Endothelial cell of umbilical vein (primary cell): Measurements from ENCODE around the gene TFF3. TPM values are rescaled to one million over a fixed set of nuclear protein-coding genes. Genes with fewer than 3 reads are reported as not detected.

Source experiments
- BruUV-seq: library from RNA; stranded (reverse); fragments of 400-500 nt; replicated peaks from 2 replicates; lab custom pipeline; 2021; lab: Mats Ljungman, UMichigan
- CTCF ChIA-PET: fragments of 300-600, 350-600 bp; sonication (Branson Sonifier 250); formaldehyde crosslinking; loops from one replicate; lab custom pipeline; 2021; ENCODE audit warnings: antibody characterized with exemption, inconsistent platforms; lab: Charles Lee
- POLR2A ChIA-PET: fragments of 300-600, 350-600 bp; sonication (Branson Sonifier 250); formaldehyde crosslinking; loops from one replicate; lab custom pipeline; 2021; ENCODE audit warnings: antibody characterized with exemption, inconsistent platforms; lab: Charles Lee
- DNase-seq: peaks from one replicate; pipeline ENCODE4 v3.0.0-alpha.2; 2011; ENCODE audit warnings: low read depth, low spot score
- FAIRE-seq: peaks from 2 replicates; lab custom pipeline; 2011; peaks lifted over from hg19 to GRCh38; lab: Jason Lieb, UNC
- H2AFZ ChIP-seq: 2 replicates; pipeline ENCODE4 v1.6.0; 2012; ENCODE audit warnings: low read depth, low read length, control low read depth, inconsistent platforms
- H3K27ac ChIP-seq: 2 replicates; pipeline ENCODE4 v1.5.1; 2011; ENCODE audit warnings: low read depth, mild to moderate bottlenecking, control low read depth, low read length, moderate library complexity; ENCODE audit not compliant: insufficient read depth
- H3K27me3 ChIP-seq, 2 experiments: 2 replicates each; pipeline versions ENCODE4 v1.6.0 to v1.6.1; 2011; ENCODE audit warnings: low read length in 2 of 2, mixed read lengths in 1 of 2; ENCODE audit not compliant: control insufficient read depth in 2 of 2, insufficient read depth in 2 of 2
- H3K36me3 ChIP-seq, 2 experiments: 2 replicates in 1 of 2; 3 replicates in 1 of 2; pipeline ENCODE4 v1.5.1; 2011; ENCODE audit warnings: low read length in 2 of 2, mild to moderate bottlenecking in 1 of 2, moderate library complexity in 1 of 2; ENCODE audit not compliant: control insufficient read depth in 2 of 2, insufficient read depth in 2 of 2; ENCODE audit errors: extremely low read depth in 1 of 2
- H3K4me1 ChIP-seq: 3 replicates; pipeline ENCODE4 v1.5.1; 2011; ENCODE audit warnings: mild to moderate bottlenecking, low read length; ENCODE audit not compliant: control insufficient read depth, insufficient read depth; ENCODE audit errors: extremely low read depth
- H3K4me2 ChIP-seq: 2 replicates; pipeline ENCODE4 v1.6.1; 2011; ENCODE audit warnings: low read length, control low read depth, mixed read lengths; ENCODE audit not compliant: insufficient read depth
- H3K4me3 ChIP-seq, 3 experiments: fragments of 200-600 bp in 1 of 3; sonication (generic), shearing (Covaris generic) in 1 of 3; replicated peaks in 1 of 3; 2 replicates each; pipeline ENCODE4 v1.5.1; 2011 to 2016; ENCODE audit warnings: control low read depth in 3 of 3, low read length in 3 of 3, mild to moderate bottlenecking in 2 of 3, inconsistent platforms in 1 of 3, low read depth in 1 of 3, moderate library complexity in 1 of 3; ENCODE audit not compliant: insufficient read depth in 1 of 3
- H3K79me2 ChIP-seq: 2 replicates; pipeline ENCODE4 v1.6.0; 2012; ENCODE audit warnings: low read length, inconsistent platforms; ENCODE audit not compliant: control insufficient read depth, insufficient read depth
- H3K9ac ChIP-seq: replicated peaks from 2 replicates; pipeline ENCODE3; 2011; ENCODE audit warnings: low read length, control low read depth; ENCODE audit not compliant: insufficient read depth; ENCODE audit errors: extremely low read depth
- H3K9me1 ChIP-seq: replicated peaks from 3 replicates; pipeline ENCODE4 v1.6.0; 2011; ENCODE audit warnings: mild to moderate bottlenecking, low read length; ENCODE audit not compliant: control insufficient read depth, insufficient read depth; ENCODE audit errors: extremely low read depth
- H3K9me3 ChIP-seq: replicated peaks from 2 replicates; pipeline ENCODE4 v1.5.1; 2012; ENCODE audit warnings: low read length, inconsistent platforms; ENCODE audit not compliant: control insufficient read depth, insufficient read depth
- H4K20me1 ChIP-seq: replicated peaks from 2 replicates; pipeline ENCODE3; 2011; ENCODE audit warnings: mild to moderate bottlenecking, low read length; ENCODE audit not compliant: control insufficient read depth, insufficient read depth; ENCODE audit errors: extremely low read depth
- CTCF ChIP-seq, 2 donors: IDR thresholded peaks; 1 replicate in 1 of 2; 2 replicates in 1 of 2; pipeline ENCODE4 v1.5.1; 2011; ENCODE audit warnings: low read length in 2 of 2, mild to moderate bottlenecking in 2 of 2, moderate library complexity in 2 of 2, control low read depth in 1 of 2, inconsistent platforms in 1 of 2, low read depth in 1 of 2; ENCODE audit not compliant: insufficient read depth in 1 of 2; ENCODE audit errors: extremely low read depth in 1 of 2
- EZH2 ChIP-seq: IDR thresholded peaks from 2 replicates; pipeline ENCODE4 v1.6.1; 2012; ENCODE audit warnings: borderline replicate concordance, low read depth, mild to moderate bottlenecking, moderate library complexity, low read length, inconsistent platforms; ENCODE audit not compliant: severe bottlenecking
- FOS ChIP-seq: IDR thresholded peaks from 2 replicates; pipeline ENCODE4 v1.6.1; 2011; ENCODE audit warnings: mild to moderate bottlenecking, low read length, moderate library complexity, borderline replicate concordance; ENCODE audit not compliant: insufficient read depth
- GATA2 ChIP-seq: IDR thresholded peaks from 2 replicates; pipeline ENCODE4 v1.7.0; 2011; ENCODE audit warnings: low read depth, mild to moderate bottlenecking, moderate library complexity, mixed read lengths, low read length; ENCODE audit not compliant: insufficient read length, insufficient read depth
- JUN ChIP-seq: IDR thresholded peaks from 2 replicates; pipeline ENCODE4 v1.6.1; 2011; ENCODE audit warnings: borderline replicate concordance, low read depth; ENCODE audit not compliant: insufficient read length, insufficient read depth
- MYC ChIP-seq: IDR thresholded peaks from one replicate; pipeline ENCODE4 v1.6.1; 2011; ENCODE audit warnings: mild to moderate bottlenecking, low read depth, low read length
- POLR2A ChIP-seq: IDR thresholded peaks from 2 replicates; pipeline ENCODE4 v1.6.1; 2012; ENCODE audit warnings: low read depth, mild to moderate bottlenecking, control low read depth, low read length
- POLR2AphosphoS5 ChIP-seq: IDR thresholded peaks from 2 replicates; pipeline ENCODE4 v1.6.1; 2012; ENCODE audit warnings: low read depth, mild to moderate bottlenecking, control low read depth, low read length, moderate library complexity; ENCODE audit not compliant: insufficient read depth
- dilution Hi-C: fragments of 300-500 bp; cut with MboI; formaldehyde crosslinking; loops from one replicate; pipeline ENCODE4 v1.15.0; 2019; ENCODE audit warnings: low sequenced_read_pairs; ENCODE audit not compliant: extremely low pct_ligation_motif_present
- intact Hi-C: fragments of 100-400 bp; cut with micrococcal nuclease; formaldehyde crosslinking; loops from one replicate; pipeline ENCODE4 v1.10.0; 2022
- polyA plus RNA-seq, 4 experiments: library from polyadenylated mRNA; depleted of rRNA in 3 of 4; stranded (reverse) in 3 of 4; unstranded in 1 of 4; fragments of >200 nt; gene quantifications; 2 replicates each; pipeline versions ENCODE4 v1.2.1 to v1.2.3, GENCODE V29; 2011 to 2012; ENCODE audit warnings: missing spikeins in 1 of 4
- total RNA-seq: library from RNA; stranded (reverse); gene quantifications from 2 replicates; pipeline ENCODE4 v1.2.3, GENCODE V29; 2021
- TF ChIP-seq, protein P1 (sequence below): IDR thresholded peaks from 2 replicates; pipeline ENCODE4 v1.6.1; 2011; ENCODE audit not compliant: insufficient read depth, insufficient read length

The TFF3 gene
- total and polyA plus RNA-seq, 2 donors (not counting 3 experiments of a cell fraction or from before 2014, with no cell fraction given), result 0.93 to 1.8 TPM

DNA sequence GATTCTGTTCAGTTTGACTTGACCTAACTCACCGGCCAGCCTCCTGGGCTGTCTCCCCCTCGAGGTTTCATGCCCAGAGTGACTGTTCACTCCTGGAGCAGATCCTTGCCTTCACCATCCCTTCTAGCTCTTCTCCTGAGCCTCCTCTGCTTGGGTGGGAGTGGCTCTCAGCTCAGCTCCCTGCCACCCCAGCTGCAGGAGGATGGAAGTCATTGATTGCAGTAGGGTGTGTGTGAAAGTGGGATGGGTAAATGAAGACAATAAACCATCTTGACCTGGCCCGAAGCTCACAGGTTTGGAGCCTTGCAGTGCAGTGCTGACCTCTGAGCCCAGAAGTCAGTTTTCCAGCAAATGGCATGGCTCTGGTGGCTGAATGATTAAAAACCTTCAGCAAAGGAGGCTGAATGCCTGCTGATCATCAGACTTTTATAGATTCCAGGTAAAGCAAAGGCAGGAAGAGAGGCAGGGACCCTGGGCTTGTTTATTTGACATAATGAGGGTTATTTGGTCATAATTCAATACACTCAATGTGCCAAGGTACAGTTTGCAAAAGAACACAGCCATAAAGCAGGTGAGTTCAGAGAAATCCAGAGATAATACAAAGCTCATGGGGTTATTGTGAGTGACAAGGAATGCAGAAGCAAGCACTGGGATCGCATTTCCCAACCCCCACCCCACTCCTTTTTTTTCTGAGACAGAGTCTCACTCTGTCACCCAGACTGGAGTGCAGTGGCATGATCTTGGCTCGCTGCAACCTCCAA is 17.5 kb upstream of the TFF3 start:
- no peak overlapping the region for H3K27ac ChIP-seq
- no peaks in the 10 kb centered on the region for H4K20me1 ChIP-seq
- H3K27me3 ChIP-seq, result peaks cover 20 to 38% of the 10 kb centered on the region in 2 experiments
- intact Hi-C loops (loop anchor here (10.0 kb wide), 1 partner anchor 188 kb away; no protein-coding TSS in a partner anchor), dilution Hi-C loops (no loop called here)
- H3K9me3 ChIP-seq, result no peaks in the 10 kb centered on the region
- FAIRE-seq, result no peak
- no peak overlapping the region for H3K4me2 ChIP-seq
- H3K79me2 ChIP-seq, result no peaks in the 10 kb centered on the region
- H3K4me3 ChIP-seq, result no peak overlapping the region
- ChIA-PET CTCF (interaction anchor here (1.0 to 1.2 kb wide), 2 partner anchors 23 to 28 kb away, joined by 3 read pairs; no protein-coding TSS in a partner anchor), POLR2A (no interaction called here)
- H3K9me1 ChIP-seq, result no peaks in the 10 kb centered on the region
- DNase-seq, result no peak
- TF ChIP-seq EZH2 (no peak), JUN (no peak), FOS (no peak), GATA2 (no peak), CTCF (IDR thresholded peaks at IDR 0.05; ENCODE audit: extremely low read depth in 1 of 2, insufficient read depth in 1 of 2, low read depth in 1 of 2, low read length in 2 of 2) (no peak), MYC (no peak), POLR2A (no peak), POLR2AphosphoS5 (no peak)
- TF ChIP-seq, protein P1, sequence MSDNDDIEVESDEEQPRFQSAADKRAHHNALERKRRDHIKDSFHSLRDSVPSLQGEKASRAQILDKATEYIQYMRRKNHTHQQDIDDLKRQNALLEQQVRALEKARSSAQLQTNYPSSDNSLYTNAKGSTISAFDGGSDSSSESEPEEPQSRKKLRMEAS, result no peak
- no peak overlapping the region for H2AFZ ChIP-seq
- H3K4me1 ChIP-seq, result no peaks in the 10 kb centered on the region
- no TSS peak for BruUV-seq
- H3K9ac ChIP-seq, result no peak overlapping the region
- H3K36me3 ChIP-seq, result no peaks in the 10 kb centered on the region
